ENCODE measurements around the gene ATP23. TPM values are rescaled to one million over a fixed set of nuclear protein-coding genes. Genes with fewer than 3 reads are reported as not detected.

ATP23 gene
- polyA plus RNA-seq, 2 of the 4 experiments (the other 2 are of a cell fraction), result 7.5 to 13.4 TPM

DNA sequence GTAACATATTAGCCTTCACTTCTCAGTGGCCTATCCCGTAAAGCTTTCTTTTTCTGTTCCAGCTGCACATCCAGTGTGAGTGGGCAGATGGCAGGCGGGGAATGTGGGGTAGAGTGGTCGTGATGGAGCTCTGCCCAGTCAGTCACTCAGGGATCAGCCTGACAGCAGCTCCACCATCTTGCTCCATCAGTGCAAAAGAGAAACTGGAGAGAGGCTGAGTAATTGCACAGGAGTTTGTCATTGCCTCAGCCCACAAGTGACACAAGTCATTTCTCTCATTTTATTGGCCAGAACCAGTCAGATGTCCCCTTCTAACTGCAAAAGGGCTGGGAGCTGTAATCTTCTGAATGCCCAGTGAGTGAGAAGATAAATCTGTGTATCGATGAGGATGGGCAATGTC lies 66.5 kb downstream of the ATP23 start:
- Histone ChIP-seq H3K9me3 (no peaks in the 10 kb centered on the region), H3K4me2 (no peak overlapping the region), H3K27ac (no peak overlapping the region), H3K4me1 (no peaks in the 10 kb centered on the region), H3K4me3 (no peak overlapping the region)
- TF ChIP-seq, protein P1, sequence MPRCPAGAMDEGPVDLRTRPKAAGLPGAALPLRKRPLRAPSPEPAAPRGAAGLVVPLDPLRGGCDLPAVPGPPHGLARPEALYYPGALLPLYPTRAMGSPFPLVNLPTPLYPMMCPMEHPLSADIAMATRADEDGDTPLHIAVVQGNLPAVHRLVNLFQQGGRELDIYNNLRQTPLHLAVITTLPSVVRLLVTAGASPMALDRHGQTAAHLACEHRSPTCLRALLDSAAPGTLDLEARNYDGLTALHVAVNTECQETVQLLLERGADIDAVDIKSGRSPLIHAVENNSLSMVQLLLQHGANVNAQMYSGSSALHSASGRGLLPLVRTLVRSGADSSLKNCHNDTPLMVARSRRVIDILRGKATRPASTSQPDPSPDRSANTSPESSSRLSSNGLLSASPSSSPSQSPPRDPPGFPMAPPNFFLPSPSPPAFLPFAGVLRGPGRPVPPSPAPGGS (IDR thresholded peaks at IDR 0.05), result no peak
- TF ChIP-seq, protein P2, sequence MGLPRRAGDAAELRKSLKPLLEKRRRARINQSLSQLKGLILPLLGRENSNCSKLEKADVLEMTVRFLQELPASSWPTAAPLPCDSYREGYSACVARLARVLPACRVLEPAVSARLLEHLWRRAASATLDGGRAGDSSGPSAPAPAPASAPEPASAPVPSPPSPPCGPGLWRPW (IDR thresholded peaks at IDR 0.05), result no peak
- TF ChIP-seq KDM1A (IDR thresholded peaks at IDR 0.05; ENCODE audit: low read depth) (no peak), RCOR1 (IDR thresholded peaks at IDR 0.05; ENCODE audit: low read depth, low read length) (no peak), CHD4 (IDR thresholded peaks at IDR 0.05; ENCODE audit: borderline replicate concordance) (no peak), ZNF302 (CRISPR knock-in tag; IDR thresholded peaks at IDR 0.05) (no peak), POLR2AphosphoS2 (conservative IDR thresholded peaks at IDR 0.05; ENCODE audit: low read length) (no peak), SREBF2 (IDR thresholded peaks at IDR 0.05) (no peak), MAZ (IDR thresholded peaks at IDR 0.05; ENCODE audit: borderline replicate concordance, low read depth, low read length) (no peak), HEYL (CRISPR knock-in tag; IDR thresholded peaks at IDR 0.05) (no peak), CHD2 (IDR thresholded peaks at IDR 0.05; ENCODE audit: low read length, partially characterized antibody) (no peak), TFCP2L1 (CRISPR knock-in tag; IDR thresholded peaks at IDR 0.05) (no peak), CEBPB (IDR thresholded peaks at IDR 0.05) (no peak), RARB (CRISPR knock-in tag; IDR thresholded peaks at IDR 0.05) (no peak)
- TF ChIP-seq, protein P3, sequence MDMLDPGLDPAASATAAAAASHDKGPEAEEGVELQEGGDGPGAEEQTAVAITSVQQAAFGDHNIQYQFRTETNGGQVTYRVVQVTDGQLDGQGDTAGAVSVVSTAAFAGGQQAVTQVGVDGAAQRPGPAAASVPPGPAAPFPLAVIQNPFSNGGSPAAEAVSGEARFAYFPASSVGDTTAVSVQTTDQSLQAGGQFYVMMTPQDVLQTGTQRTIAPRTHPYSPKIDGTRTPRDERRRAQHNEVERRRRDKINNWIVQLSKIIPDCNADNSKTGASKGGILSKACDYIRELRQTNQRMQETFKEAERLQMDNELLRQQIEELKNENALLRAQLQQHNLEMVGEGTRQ (IDR thresholded peaks at IDR 0.05), result no peak
- FAIRE-seq (no peak), DNase-seq (ENCODE audit: low read depth in 1 of 2, low spot score in 1 of 2) (no peak), ATAC-seq (no peak)
- ChIA-PET CTCF (interaction anchor here (0.9 to 1.1 kb wide), 2 partner anchors 11 to 24 kb away, joined by 3 read pairs; no protein-coding TSS in a partner anchor), POLR2A (no interaction called here)
- 24% methylated on average over 4 of the region's 4 CpGs for WGBS (ENCODE audit: missing lambda C conversion rate)

DNA sequence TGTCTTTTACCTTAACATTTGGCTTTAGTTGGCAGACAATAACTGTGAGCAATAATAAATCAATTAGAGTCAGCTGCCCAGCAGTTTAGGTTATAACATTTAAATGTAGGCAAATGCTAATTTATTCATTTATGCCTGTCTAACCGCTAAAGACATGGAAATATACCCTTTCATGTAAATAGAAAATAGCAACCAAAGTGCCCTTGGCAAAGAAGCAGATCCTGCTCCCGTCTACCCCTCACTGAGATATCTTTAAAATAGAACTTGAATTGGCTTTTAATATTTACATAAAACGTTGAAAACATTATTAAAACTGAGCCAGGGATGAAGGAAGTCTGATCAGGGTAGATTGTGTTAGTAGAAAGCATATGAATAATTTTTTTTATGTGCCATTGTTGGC lies 67.3 kb downstream of the ATP23 start:
- 13% methylated on average over 2 of the region's 3 CpGs for WGBS (ENCODE audit: missing lambda C conversion rate)
- CTCF ChIA-PET, result no interaction called here

More for the DNA sequence above, 67.3 kb downstream of the ATP23 start:
- no peak overlapping the region for H3K27ac ChIP-seq
- no peak for TF ChIP-seq HEYL (CRISPR knock-in tag; IDR thresholded peaks at IDR 0.05)
- TF ChIP-seq, protein P4, sequence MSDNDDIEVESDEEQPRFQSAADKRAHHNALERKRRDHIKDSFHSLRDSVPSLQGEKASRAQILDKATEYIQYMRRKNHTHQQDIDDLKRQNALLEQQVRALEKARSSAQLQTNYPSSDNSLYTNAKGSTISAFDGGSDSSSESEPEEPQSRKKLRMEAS (IDR thresholded peaks at IDR 0.05), result no peak
- TF ChIP-seq NR3C1 (IDR thresholded peaks at IDR 0.05), result no peak
- no peak for TF ChIP-seq EHF (CRISPR knock-in tag; IDR thresholded peaks at IDR 0.05)
- no peak for TF ChIP-seq EHMT2 (IDR thresholded peaks at IDR 0.05; ENCODE audit: low read depth)
- no peak for TF ChIP-seq GATA3 (IDR thresholded peaks at IDR 0.05; ENCODE audit: borderline replicate concordance)
- TF ChIP-seq, protein P5, sequence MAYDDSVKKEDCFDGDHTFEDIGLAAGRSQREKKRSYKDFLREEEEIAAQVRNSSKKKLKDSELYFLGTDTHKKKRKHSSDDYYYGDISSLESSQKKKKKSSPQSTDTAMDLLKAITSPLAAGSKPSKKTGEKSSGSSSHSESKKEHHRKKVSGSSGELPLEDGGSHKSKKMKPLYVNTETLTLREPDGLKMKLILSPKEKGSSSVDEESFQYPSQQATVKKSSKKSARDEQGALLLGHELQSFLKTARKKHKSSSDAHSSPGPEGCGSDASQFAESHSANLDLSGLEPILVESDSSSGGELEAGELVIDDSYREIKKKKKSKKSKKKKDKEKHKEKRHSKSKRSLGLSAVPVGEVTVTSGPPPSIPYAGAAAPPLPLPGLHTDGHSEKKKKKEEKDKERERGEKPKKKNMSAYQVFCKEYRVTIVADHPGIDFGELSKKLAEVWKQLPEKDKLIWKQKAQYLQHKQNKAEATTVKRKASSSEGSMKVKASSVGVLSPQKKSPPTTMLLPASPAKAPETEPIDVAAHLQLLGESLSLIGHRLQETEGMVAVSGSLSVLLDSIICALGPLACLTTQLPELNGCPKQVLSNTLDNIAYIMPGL (CRISPR knock-in tag; IDR thresholded peaks at IDR 0.05; ENCODE audit: borderline replicate concordance), result no peak
- TF ChIP-seq CHD2 (IDR thresholded peaks at IDR 0.05; ENCODE audit: low read length, partially characterized antibody), result no peak
- TF ChIP-seq CBX2 (IDR thresholded peaks at IDR 0.05; ENCODE audit: borderline replicate concordance, low read depth), result no peak
- TF ChIP-seq PHF8 (IDR thresholded peaks at IDR 0.05; ENCODE audit: borderline replicate concordance, low read depth), result no peak
- TF ChIP-seq, protein P3 (IDR thresholded peaks at IDR 0.05), result no peak
- no peak for TF ChIP-seq SREBF2 (IDR thresholded peaks at IDR 0.05)
- no peak for TF ChIP-seq MAZ (IDR thresholded peaks at IDR 0.05; ENCODE audit: borderline replicate concordance, low read depth, low read length)
- no peak for TF ChIP-seq MYC (IDR thresholded peaks at IDR 0.05; ENCODE audit: borderline replicate concordance, low read length)
- DNase-seq (ENCODE audit: low read depth in 1 of 2, low spot score in 1 of 2), result no peak
- no peak for FAIRE-seq
- ATAC-seq, result no peak
- H3K9me3 ChIP-seq, result no peaks in the 10 kb centered on the region
- no peaks in the 10 kb centered on the region for H3K4me1 ChIP-seq
- no peak overlapping the region for H3K4me3 ChIP-seq
- POLR2A ChIA-PET, result no interaction called here
- H3K4me2 ChIP-seq, result no peak overlapping the region

Measured in A549 (cell line).